Gastrocnemius medialis (tissue), 4 donors: Measurements from ENCODE around the gene GSPT1. TPM values are rescaled to one million over a fixed set of nuclear protein-coding genes. Genes with fewer than 3 reads are reported as not detected.

Source experiments
- ATAC-seq, 2 donors: fragments of 150-250 bp; one replicate each; pipeline ENCODE4 v1.9.1; 2016
- DNase-seq, 2 donors: peaks; one replicate each; pipeline ENCODE4 v3.0.0-alpha.2; 2019
- H3K27ac ChIP-seq, 4 donors: fragments of 200-600 bp; sonication (generic); 1 replicate in 1 of 4; 2 replicates in 3 of 4; pipeline ENCODE4 v1.5.1; 2016 to 2018; ENCODE audit warnings: mild to moderate bottlenecking in 2 of 4, moderate library complexity in 1 of 4
- H3K27me3 ChIP-seq, 3 donors: fragments of 200-600 bp; sonication (generic) in 2 of 3; 1 replicate in 1 of 3; 2 replicates in 2 of 3; pipeline versions ENCODE4 v1.5.1 to v1.6.0; 2016 to 2019; ENCODE audit warnings: mild to moderate bottlenecking in 1 of 3, moderate library complexity in 1 of 3
- H3K36me3 ChIP-seq, 2 donors: fragments of 200-600 bp; sonication (generic) in 1 of 2; one replicate each; pipeline ENCODE4 v1.5.1; 2017 to 2018
- H3K4me1 ChIP-seq, 2 donors: fragments of 200-600 bp; sonication (generic) in 1 of 2; one replicate each; pipeline ENCODE4 v1.5.1; 2016 to 2017; ENCODE audit warnings: mild to moderate bottlenecking in 2 of 2
- H3K4me3 ChIP-seq, 4 donors: fragments of 200-600 bp; sonication (generic) in 3 of 4; 1 replicate in 1 of 4; 2 replicates in 3 of 4; pipeline ENCODE4 v1.5.1; 2016 to 2019; ENCODE audit warnings: mild to moderate bottlenecking in 2 of 4
- H3K9me3 ChIP-seq, 3 donors: fragments of 200-600 bp; sonication (generic) in 2 of 3; 1 replicate in 1 of 3; 2 replicates in 2 of 3; pipeline ENCODE4 v1.5.1; 2016 to 2019
- CTCF ChIP-seq, 5 experiments: fragments of 450-650 bp in 3 of 5; fragments of 200-600 bp in 2 of 5; sonication (generic) in 2 of 5; IDR thresholded peaks in 4 of 5; conservative IDR thresholded peaks in 1 of 5; 1 replicate in 4 of 5; 2 replicates in 1 of 5; pipeline ENCODE4 v1.5.1; 2016 to 2019; ENCODE audit warnings: antibody characterized with exemption in 5 of 5, mild to moderate bottlenecking in 3 of 5, moderate library complexity in 3 of 5
- POLR2A ChIP-seq, 2 donors: fragments of 450-650 bp; IDR thresholded peaks; one replicate each; pipeline ENCODE4 v1.6.1; 2017; ENCODE audit warnings: antibody characterized with exemption in 2 of 2, mild to moderate bottlenecking in 2 of 2, moderate library complexity in 2 of 2
- in situ Hi-C, 4 donors: fragments of 200-750 bp; cut with MboI; loops; one replicate each; pipeline versions ENCODE4 v1.15.0 to v1.8.0; 2017; ENCODE audit warnings: low sequenced_read_pairs in 4 of 4
- intact Hi-C: fragments of 100-400 bp; cut with DNase I; formaldehyde crosslinking; loops from one replicate; pipeline ENCODE4 v1.15.1; 2023; ENCODE audit warnings: low total_unique reads
- total RNA-seq, 4 donors: library from RNA; depleted of rRNA; stranded (reverse); fragments of >200 nt; gene quantifications; one replicate each; pipeline versions ENCODE4 v1.1.0 to v1.2.3, GENCODE V29; 2016

Gene GSPT1
- total RNA-seq, 4 donors from 2014 or later = 86.9 to 169 (median 139) TPM

GRCh38 chr16:11896486-11897176, 19.1 kb downstream of the GSPT1 start:
- H3K4me1 ChIP-seq = peaks cover 10 to 12% of the 10 kb centered on the region in 2 donors
- ATAC-seq = no peak
- H3K9me3 ChIP-seq = no peaks in the 10 kb centered on the region
- no peak for DNase-seq
- H3K4me3 ChIP-seq = no peak overlapping the region
- peaks cover 0 to 35% of the 10 kb centered on the region in 2 donors for H3K36me3 ChIP-seq
- in situ Hi-C loops = no loop called here
- TF ChIP-seq POLR2A (IDR thresholded peaks at IDR 0.05) = no peak
- no peak for TF ChIP-seq CTCF (IDR thresholded peaks at IDR 0.05 in 4 of 5, conservative IDR thresholded peaks at IDR 0.05 in 1 of 5)
- intact Hi-C loops = no loop called here
- no peaks in the 10 kb centered on the region for H3K27me3 ChIP-seq
- no peak overlapping the region for H3K27ac ChIP-seq

DNA sequence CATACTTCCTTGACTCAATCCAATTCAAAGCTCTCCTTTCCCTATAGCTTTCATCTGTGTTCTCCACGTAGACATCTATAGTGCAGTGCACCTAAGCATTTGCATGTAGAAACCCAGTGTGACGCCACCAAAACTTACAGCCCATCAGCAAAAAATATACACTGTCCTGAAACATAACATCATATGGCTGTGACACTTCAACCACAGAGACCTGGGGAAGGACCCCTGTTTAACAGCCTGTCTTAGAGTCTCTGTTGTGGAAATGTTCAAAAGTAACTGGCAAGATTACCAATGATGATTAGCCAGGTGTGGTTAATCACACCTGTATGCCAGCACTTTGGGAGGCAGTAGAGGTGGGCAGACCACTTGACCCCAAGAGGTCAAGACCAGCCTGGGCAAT, 22.2 kb downstream of the GSPT1 start:
- H3K9me3 ChIP-seq = no peaks in the 10 kb centered on the region

GRCh38 chr16:11892761-11893160, 23.0 kb downstream of the GSPT1 start:
- in situ Hi-C loops = no loop called here
- peaks cover 0 to 65% of the 10 kb centered on the region in 2 donors for H3K36me3 ChIP-seq

More for the DNA sequence above, 22.2 kb downstream of the GSPT1 start:
- Histone ChIP-seq H3K4me3 (no peak overlapping the region), H3K27me3 (no peaks in the 10 kb centered on the region), H3K36me3 (peaks cover 0 to 58% of the 10 kb centered on the region in 2 donors), H3K4me1 (no peaks in the 10 kb centered on the region), H3K27ac (no peak overlapping the region)
- intact Hi-C loops = no loop called here
- in situ Hi-C loops = no loop called here
- no peak for ATAC-seq
- TF ChIP-seq POLR2A (IDR thresholded peaks at IDR 0.05) (no peak), CTCF (IDR thresholded peaks at IDR 0.05 in 4 of 5, conservative IDR thresholded peaks at IDR 0.05 in 1 of 5) (no peak)
- no peak for DNase-seq

DNA sequence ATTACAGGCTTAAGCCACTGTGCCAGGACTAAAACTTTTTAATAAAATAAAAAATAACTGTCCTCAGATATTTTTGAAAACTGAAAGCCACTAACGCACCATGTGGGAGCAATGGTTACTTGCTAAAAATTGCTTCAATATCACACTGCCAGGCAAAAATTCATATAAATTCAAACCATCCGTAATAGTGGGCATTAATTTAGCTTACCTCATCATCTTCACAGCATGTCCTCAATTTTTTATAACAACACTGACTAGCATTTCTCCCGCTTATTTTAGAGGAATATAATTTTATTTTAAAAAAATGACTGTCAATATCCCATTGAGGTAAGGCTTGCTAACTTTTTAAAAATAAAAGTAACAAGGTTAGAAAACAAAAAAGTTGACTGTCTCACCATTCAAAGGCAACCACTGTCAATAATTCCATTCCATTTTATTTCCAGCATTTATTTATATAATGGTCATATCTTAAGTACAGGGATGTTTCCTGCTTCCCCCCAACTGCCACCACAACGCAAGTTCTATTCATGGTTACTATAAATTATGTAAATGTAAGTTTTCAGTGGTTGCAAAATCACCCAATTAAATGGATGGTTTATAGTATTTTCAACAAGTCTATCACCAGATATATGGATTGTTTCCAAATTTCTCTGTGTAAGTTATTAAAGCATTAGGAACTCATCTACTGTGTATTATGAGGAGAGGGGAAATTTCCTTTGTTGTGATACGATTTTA, 25.4 kb downstream of the GSPT1 start:
- no peaks in the 10 kb centered on the region for H3K27me3 ChIP-seq
- ATAC-seq (no peak), DNase-seq (no peak)
- no peak overlapping the region for H3K27ac ChIP-seq
- no peaks in the 10 kb centered on the region for H3K4me1 ChIP-seq
- no peak for TF ChIP-seq POLR2A (IDR thresholded peaks at IDR 0.05)
- no peak for TF ChIP-seq CTCF (IDR thresholded peaks at IDR 0.05 in 4 of 5, conservative IDR thresholded peaks at IDR 0.05 in 1 of 5)
- H3K9me3 ChIP-seq = no peaks in the 10 kb centered on the region
- peaks cover 0 to 81% of the 10 kb centered on the region in 2 donors for H3K36me3 ChIP-seq
- in situ Hi-C loops = no loop called here
- intact Hi-C loops = no loop called here
- H3K4me3 ChIP-seq = no peak overlapping the region

More at GRCh38 chr16:11892761-11893160, 23.0 kb downstream of the GSPT1 start:
- Histone ChIP-seq H3K9me3 (no peaks in the 10 kb centered on the region), H3K4me1 (no peaks in the 10 kb centered on the region), H3K27ac (no peak overlapping the region), H3K4me3 (no peak overlapping the region), H3K27me3 (no peaks in the 10 kb centered on the region)
- no peak for ATAC-seq
- DNase-seq = no peak
- intact Hi-C loops = no loop called here
- no peak for TF ChIP-seq POLR2A (IDR thresholded peaks at IDR 0.05)

DNA sequence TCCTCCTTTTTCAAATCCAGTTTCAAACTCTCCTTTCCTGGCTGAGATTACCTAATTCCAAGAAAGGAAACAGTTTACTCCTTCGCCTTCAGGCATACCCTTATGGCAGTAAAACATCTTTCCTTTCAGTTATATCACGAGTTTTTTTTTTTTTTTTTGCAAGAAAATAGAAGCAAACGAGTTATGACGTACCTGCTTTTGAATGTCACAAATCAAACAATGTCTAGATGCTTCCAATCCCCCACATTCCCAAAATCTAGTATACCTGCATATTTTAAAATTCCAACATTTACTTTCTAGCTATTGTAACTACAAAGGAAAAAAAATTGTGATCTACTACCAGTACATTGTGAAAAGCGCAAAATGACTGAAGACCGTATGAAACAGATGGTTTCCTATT, 28.9 kb downstream of the GSPT1 start:
- H3K27ac ChIP-seq = no peak overlapping the region
- ATAC-seq (no peak), DNase-seq (no peak)
- intact Hi-C loops (no loop called here), in situ Hi-C loops (no loop called here)
- H3K36me3 ChIP-seq = peaks cover 0 to 88% of the 10 kb centered on the region in 2 donors
- H3K9me3 ChIP-seq = no peaks in the 10 kb centered on the region
- TF ChIP-seq CTCF (IDR thresholded peaks at IDR 0.05 in 4 of 5, conservative IDR thresholded peaks at IDR 0.05 in 1 of 5) (no peak), POLR2A (IDR thresholded peaks at IDR 0.05) (no peak)
- no peaks in the 10 kb centered on the region for H3K4me1 ChIP-seq
- H3K4me3 ChIP-seq = no peak overlapping the region
- no peaks in the 10 kb centered on the region for H3K27me3 ChIP-seq
